ENCODE data around the gene SMAD7. TPM values are rescaled to one million over a fixed set of nuclear protein-coding genes. Genes with fewer than 3 reads are reported as not detected.

Gene SMAD7, protein sequence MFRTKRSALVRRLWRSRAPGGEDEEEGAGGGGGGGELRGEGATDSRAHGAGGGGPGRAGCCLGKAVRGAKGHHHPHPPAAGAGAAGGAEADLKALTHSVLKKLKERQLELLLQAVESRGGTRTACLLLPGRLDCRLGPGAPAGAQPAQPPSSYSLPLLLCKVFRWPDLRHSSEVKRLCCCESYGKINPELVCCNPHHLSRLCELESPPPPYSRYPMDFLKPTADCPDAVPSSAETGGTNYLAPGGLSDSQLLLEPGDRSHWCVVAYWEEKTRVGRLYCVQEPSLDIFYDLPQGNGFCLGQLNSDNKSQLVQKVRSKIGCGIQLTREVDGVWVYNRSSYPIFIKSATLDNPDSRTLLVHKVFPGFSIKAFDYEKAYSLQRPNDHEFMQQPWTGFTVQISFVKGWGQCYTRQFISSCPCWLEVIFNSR
- 10 to 100 TPM; 19.4 to 77.6 (median 30.0) TPM for total RNA-seq

- TF ChIP-seq CTCF (IDR thresholded peaks at IDR 0.05; ENCODE audit: low read depth) = no peak
These were observed at the start of gene SMAD7 for GRCh38 chr18:48950536-48951447. Gene SMAD7 (minus strand): TSS chr18:48950965. CDS start chr18:48950424, 541 bp downstream.

GRCh38 chr18:48999569-48999968, 48.8 kb upstream of the SMAD7 start:
- TF ChIP-seq CTCF (IDR thresholded peaks at IDR 0.05; ENCODE audit: low read depth) = no peak

- no peak for TF ChIP-seq CTCF (IDR thresholded peaks at IDR 0.05; ENCODE audit: low read depth)
These were observed 47.4 kb upstream of the SMAD7 start for GRCh38 chr18:48997985-48998831.

DNA sequence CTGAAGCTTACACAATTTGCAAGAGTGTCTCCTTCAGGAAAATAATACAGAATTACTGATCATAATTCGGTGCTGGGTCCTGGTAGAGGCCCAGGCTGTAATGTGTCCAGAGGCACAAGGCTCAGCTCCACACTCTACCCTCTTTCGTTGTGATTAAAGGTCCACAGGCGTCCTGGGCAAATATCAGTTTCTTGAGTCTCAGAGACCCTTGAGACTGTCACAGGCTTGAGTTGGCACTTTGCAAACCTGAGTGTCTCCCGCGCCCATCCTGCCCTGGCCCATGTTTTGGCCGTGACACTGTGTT, 46.9 kb upstream of the SMAD7 start:
- no peak for TF ChIP-seq CTCF (IDR thresholded peaks at IDR 0.05; ENCODE audit: low read depth)

GRCh38 chr18:48996901-48997463, 46.2 kb upstream of the SMAD7 start:
- TF ChIP-seq CTCF (IDR thresholded peaks at IDR 0.05; ENCODE audit: low read depth) = no peak

GRCh38 chr18:48996041-48996440, 45.3 kb upstream of the SMAD7 start:
- no peak for TF ChIP-seq CTCF (IDR thresholded peaks at IDR 0.05; ENCODE audit: low read depth)

Measured in subcutaneous adipose tissue (tissue), 4 donors.